Liver (tissue), 9 donors: ENCODE results near the gene YOD1. TPM values are rescaled to one million over a fixed set of nuclear protein-coding genes. Genes with fewer than 3 reads are reported as not detected.
A peak's percentile ranks its signal among the peaks of the same experiment; 100 is the strongest.

Experiments used
- DNase-seq: peaks from one replicate; pipeline ENCODE4 v3.0.0-alpha.2; 2017; ENCODE audit warnings: low spot score
- H3K27ac ChIP-seq, 2 donors: one replicate each; pipeline ENCODE4 v1.7.0; 2013; ENCODE audit warnings: inconsistent platforms in 2 of 2, low read length in 2 of 2, control low read depth in 1 of 2, low read depth in 1 of 2, mild to moderate bottlenecking in 1 of 2
- H3K27me3 ChIP-seq, 4 donors: one replicate each; pipeline versions ENCODE4 v1.6.1 to v1.7.0; 2013; ENCODE audit warnings: low read length in 3 of 4, inconsistent platforms in 1 of 4, mild to moderate bottlenecking in 1 of 4, moderate library complexity in 1 of 4; ENCODE audit not compliant: control insufficient read depth in 4 of 4, insufficient read depth in 4 of 4
- H3K36me3 ChIP-seq, 4 donors: one replicate each; pipeline versions ENCODE4 v1.6.1 to v1.7.0; 2013; ENCODE audit warnings: low read length in 3 of 4, mild to moderate bottlenecking in 3 of 4, low read depth in 1 of 4, moderate library complexity in 1 of 4; ENCODE audit not compliant: control insufficient read depth in 4 of 4, insufficient read depth in 3 of 4
- H3K4me1 ChIP-seq, 4 donors: one replicate each; pipeline versions ENCODE4 v1.6.1 to v1.7.0; 2013; ENCODE audit warnings: low read length in 3 of 4, mild to moderate bottlenecking in 3 of 4, moderate library complexity in 1 of 4; ENCODE audit not compliant: control insufficient read depth in 4 of 4, insufficient read depth in 4 of 4
- H3K4me3 ChIP-seq, 3 donors: one replicate each; pipeline versions ENCODE4 v1.6.1 to v1.7.0; 2013; ENCODE audit warnings: low read length in 3 of 3, control low read depth in 1 of 3, low read depth in 1 of 3, mild to moderate bottlenecking in 1 of 3
- H3K9ac ChIP-seq, 2 donors: one replicate each; pipeline ENCODE4 v1.7.0; 2013; ENCODE audit warnings: low read length in 2 of 2, mild to moderate bottlenecking in 2 of 2, moderate library complexity in 2 of 2, control low read depth in 1 of 2, low read depth in 1 of 2
- H3K9me3 ChIP-seq, 4 donors: one replicate each; pipeline versions ENCODE4 v1.6.1 to v1.7.0; 2013; ENCODE audit warnings: low read length in 3 of 4; ENCODE audit not compliant: control insufficient read depth in 4 of 4
- CTCF ChIP-seq: fragments of 150-350 bp; IDR thresholded peaks from 2 replicates; pipeline ENCODE4 v1.5.1; 2017; ENCODE audit warnings: improper control_type of control experiment, low read depth, low read length; ENCODE audit not compliant: missing input control
- EGR1 ChIP-seq, 2 donors: IDR thresholded peaks; 2 replicates each; pipeline ENCODE4 v1.6.1; 2016 to 2018; ENCODE audit warnings: antibody characterized with exemption in 2 of 2, low read depth in 2 of 2
- FOXA1 ChIP-seq: IDR thresholded peaks from 2 replicates; pipeline ENCODE4 v1.6.1; 2016; ENCODE audit warnings: antibody characterized with exemption
- FOXA2 ChIP-seq: IDR thresholded peaks from 2 replicates; pipeline ENCODE4 v1.6.1; 2016; ENCODE audit warnings: antibody characterized with exemption
- HNF4G ChIP-seq: IDR thresholded peaks from 2 replicates; pipeline ENCODE4 v1.6.1; 2016; ENCODE audit warnings: antibody characterized with exemption
- RAD21 ChIP-seq, 2 donors: IDR thresholded peaks; 2 replicates each; pipeline ENCODE4 v1.6.1; 2016; ENCODE audit warnings: antibody characterized with exemption in 2 of 2, mild to moderate bottlenecking in 2 of 2
- RXRA ChIP-seq, 2 donors: IDR thresholded peaks; 2 replicates each; pipeline ENCODE4 v1.6.1; 2017 to 2018; ENCODE audit warnings: antibody characterized with exemption in 2 of 2, mild to moderate bottlenecking in 1 of 2
- TAF1 ChIP-seq: conservative IDR thresholded peaks from 2 replicates; pipeline ENCODE4 v1.6.1; 2016; ENCODE audit warnings: antibody characterized with exemption, mild to moderate bottlenecking
- WGBS: extraction: QIAGEN DNeasy Blood & Tissue Kit; methylation state at CpG from one replicate; pipeline ENCODE4 v1.1.7; 2013; 5-methylcytosine and 5-hydroxymethylcytosine counted together
- polyA plus RNA-seq, 2 donors: library from polyadenylated mRNA; stranded (reverse) in 1 of 2; unstranded in 1 of 2; fragments of 200-250 nt in 1 of 2; fragments of >200 nt in 1 of 2; fragmentation: Nextera tagmentation in 1 of 2; extraction: Ambion mirVana in 1 of 2; gene quantifications; one replicate each; pipeline versions ENCODE4 v1.2.1 to v1.2.3, GENCODE V29; 2013 to 2015
- total RNA-seq, 2 donors: library from RNA; depleted of rRNA; stranded (reverse); fragments of >200 nt; gene quantifications; one replicate each; pipeline ENCODE4 v1.2.3, GENCODE V29; 2014
- donor health status: healthy.
- donor health status: healthy.
- donor health status: healthy.
- donor health status: healthy.
- donor health status: healthy.

Gene YOD1
- total and polyA plus RNA-seq, 4 donors, result 1.3 to 79.4 (median 4.7) TPM

GRCh38 chr1:207093944-207094343 is 42.9 kb upstream of the YOD1 start:
- Histone ChIP-seq H3K4me3 (no peak overlapping the region), H3K36me3 (peaks cover 15 to 54% (median 39%) of the 10 kb centered on the region in 4 donors), H3K9me3 (peaks cover 0 to 2% (median 0%) of the 10 kb centered on the region in 4 donors), H3K4me1 (peaks cover 2 to 17% (median 7%) of the 10 kb centered on the region in 4 donors), H3K9ac (no peak overlapping the region), H3K27me3 (no peaks in the 10 kb centered on the region), H3K27ac (no peak overlapping the region)
- 42% methylated on average over 2 of the region's 2 CpGs for WGBS
- TF ChIP-seq EGR1 (IDR thresholded peaks at IDR 0.05; ENCODE audit: low read depth in 2 of 2) (no peak), CTCF (no peak), HNF4G (no peak), TAF1 (no peak)
- DNase-seq, result no peak

- Histone ChIP-seq H3K27ac (peak overlapping the region; percentile 18 to 47), H3K4me1 (peaks cover 2 to 35% (median 13%) of the 10 kb centered on the region in 4 donors), H3K9ac (peak overlapping the region in 1 of 2 donors; percentile 100), H3K27me3 (no peaks in the 10 kb centered on the region), H3K9me3 (no peaks in the 10 kb centered on the region), H3K36me3 (peaks cover 4 to 31% (median 20%) of the 10 kb centered on the region in 4 donors), H3K4me3 (peak overlapping the region; percentile 41 to 99 (median 55))
- 29% methylated on average over 4 of the region's 4 CpGs for WGBS
- TF ChIP-seq RXRA (IDR thresholded peaks at IDR 0.05) (no peak), EGR1 (IDR thresholded peaks at IDR 0.05; ENCODE audit: low read depth in 2 of 2) (no peak), CTCF (no peak), RAD21 (IDR thresholded peaks at IDR 0.05) (peak in 1 of 2 donors; percentile 30)
- DNase-seq, result no peak
These were observed 40.3 kb upstream of the YOD1 start for GRCh38 chr1:207091200-207091908.

GRCh38 chr1:207089627-207090355 is 38.8 kb upstream of the YOD1 start:
- no peak for TF ChIP-seq FOXA2
- TF ChIP-seq FOXA1, result no peak
- H3K9me3 ChIP-seq, result no peaks in the 10 kb centered on the region
- peaks cover 0 to 17% (median 10%) of the 10 kb centered on the region in 4 donors for H3K36me3 ChIP-seq
- peak overlapping the region; percentile 93 to 98 for H3K27ac ChIP-seq
- WGBS, result 35% methylated on average over 17 of the region's 17 CpGs
- no peaks in the 10 kb centered on the region for H3K27me3 ChIP-seq
- peaks cover 3 to 46% (median 21%) of the 10 kb centered on the region in 4 donors for H3K4me1 ChIP-seq
- peak overlapping the region; percentile 52 to 100 for H3K9ac ChIP-seq
- peak overlapping the region; percentile 29 to 99 (median 55) for H3K4me3 ChIP-seq
- no peak for DNase-seq
